Measurements from ENCODE around the gene PHLDA2. TPM values are rescaled to one million over a fixed set of nuclear protein-coding genes. Genes with fewer than 3 reads are reported as not detected.
"Not testable (repeated sequence)": the region's sequence is repeated elsewhere in the genome, so short reads cannot be mapped to it uniquely, and the experiment has no call there.

The PHLDA2 gene
- total and polyA plus RNA-seq, 3 experiments from 2014 or later, result 1.3 to 2.9 (median 2.1) TPM

DNA sequence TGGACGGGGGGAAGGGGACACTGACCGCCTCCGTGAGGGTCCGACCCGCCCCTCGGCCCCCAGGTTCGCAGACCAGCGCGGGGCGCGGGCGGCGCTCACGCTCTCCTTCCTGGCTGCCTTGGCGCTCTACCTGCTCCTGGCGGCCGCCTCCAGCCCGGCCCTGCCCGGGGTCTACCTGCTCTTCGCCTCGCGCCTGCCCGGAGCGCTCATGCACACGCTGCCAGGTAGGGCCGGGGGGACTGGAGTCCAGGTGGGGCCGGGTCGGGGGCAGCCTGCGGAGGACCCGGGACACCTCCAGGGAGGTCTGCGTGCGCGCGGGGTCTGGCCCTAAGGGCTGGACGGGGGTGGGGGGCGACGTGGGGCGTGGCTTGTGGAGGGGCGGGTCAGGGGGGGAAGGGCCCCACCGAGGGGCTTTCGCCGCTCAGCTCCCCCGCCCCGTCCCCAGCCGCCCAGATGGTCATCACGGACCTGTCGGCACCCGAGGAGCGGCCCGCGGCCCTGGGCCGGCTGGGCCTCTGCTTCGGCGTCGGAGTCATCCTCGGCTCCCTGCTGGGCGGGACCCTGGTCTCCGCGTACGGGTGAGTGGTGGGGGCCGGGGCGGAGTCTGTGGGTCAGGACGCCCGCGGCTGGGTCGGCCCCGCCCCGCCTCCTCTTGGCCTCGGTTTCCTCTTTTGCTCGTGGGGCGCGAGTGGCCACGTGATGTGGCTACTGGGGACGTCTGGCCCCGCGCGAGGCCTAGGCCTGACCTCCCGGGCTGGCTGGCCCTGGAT is 19.9 kb downstream of the PHLDA2 start:
- ChIA-PET CTCF (interaction anchor here (0.8 to 2.0 kb wide), 2 partner anchors 17 to 379 kb away, joined by 3 to 6 read pairs; no protein-coding TSS in a partner anchor), POLR2A (no interaction called here)
- no peak overlapping the region for H3K27ac ChIP-seq (ENCODE audit: low read depth, low read length)
- no peak overlapping the region for H3K4me3 Mint-ChIP-seq
- peaks cover 15 to 23% (median 17%) of the 10 kb centered on the region in 3 donors for H3K4me1 Mint-ChIP-seq
- H3K36me3 ChIP-seq (ENCODE audit: insufficient read depth, low read length), result no peaks in the 10 kb centered on the region
- H3K4me3 ChIP-seq (ENCODE audit: low read length), result no peak overlapping the region
- no peaks in the 10 kb centered on the region for H3K9me3 Mint-ChIP-seq
- H3K36me3 Mint-ChIP-seq, result peaks cover 7 to 15% (median 14%) of the 10 kb centered on the region in 3 donors
- no peaks in the 10 kb centered on the region for H3K9me3 ChIP-seq (ENCODE audit: low read length)
- H3K27me3 ChIP-seq (ENCODE audit: insufficient read depth, low read length, poor library complexity, severe bottlenecking), result no peaks in the 10 kb centered on the region
- peaks cover 10% of the 10 kb centered on the region for H3K4me1 ChIP-seq (ENCODE audit: insufficient read depth, low read length)
- H3K27me3 Mint-ChIP-seq, result peaks cover 0 to 1% of the 10 kb centered on the region in 2 donors
- H3K27ac Mint-ChIP-seq, result no peak overlapping the region
- DNase-seq, result no peak

- Histone ChIP-seq H3K36me3 (ENCODE audit: insufficient read depth, low read length) (no peaks in the 10 kb centered on the region), H3K9me3 (ENCODE audit: low read length) (no peaks in the 10 kb centered on the region), H3K4me1 (ENCODE audit: insufficient read depth, low read length) (peaks cover 5% of the 10 kb centered on the region), H3K4me3 (ENCODE audit: low read length) (no peak overlapping the region), H3K27ac (ENCODE audit: low read depth, low read length) (no peak overlapping the region), H3K27me3 (ENCODE audit: insufficient read depth, low read length, poor library complexity, severe bottlenecking) (no peaks in the 10 kb centered on the region)
- no peak overlapping the region for H3K4me3 Mint-ChIP-seq
- H3K27me3 Mint-ChIP-seq, result peaks cover 0 to 1% of the 10 kb centered on the region in 2 donors
- no peak for DNase-seq
- H3K27ac Mint-ChIP-seq, result no peak overlapping the region
- ChIA-PET CTCF (no interaction called here), POLR2A (no interaction called here)
- H3K4me1 Mint-ChIP-seq, result peaks cover 10 to 19% (median 12%) of the 10 kb centered on the region in 3 donors
- peaks cover 7 to 15% (median 14%) of the 10 kb centered on the region in 3 donors for H3K36me3 Mint-ChIP-seq
- no peaks in the 10 kb centered on the region for H3K9me3 Mint-ChIP-seq
These were observed 21.1 kb downstream of the PHLDA2 start for GRCh38 chr11:2908130-2908529.

DNA sequence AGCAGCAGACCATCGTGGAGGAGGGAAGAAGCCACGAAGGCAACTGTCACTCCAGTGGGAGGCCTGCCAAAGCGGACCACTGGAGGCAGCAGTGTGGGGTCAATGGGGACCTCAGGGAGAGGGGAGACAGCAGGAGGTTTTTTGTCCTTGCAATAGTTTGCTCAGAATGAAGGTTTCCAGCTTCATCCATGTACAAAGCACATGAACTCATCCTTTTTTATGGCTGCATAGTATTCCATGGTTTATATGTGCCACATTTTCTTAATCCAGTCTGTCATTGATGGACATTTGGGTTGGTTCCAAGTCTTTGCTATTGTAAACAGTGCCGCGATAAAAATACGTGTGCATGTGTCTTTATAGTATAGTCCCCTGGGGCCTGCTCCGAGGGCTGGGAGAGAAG is 23.9 kb downstream of the PHLDA2 start:
- H3K27ac Mint-ChIP-seq; H3K9me3 ChIP-seq (ENCODE audit: low read length): not testable (repeated sequence)
- peaks cover 15 to 31% (median 18%) of the 10 kb centered on the region in 3 donors for H3K4me1 Mint-ChIP-seq

GRCh38 chr11:2904153-2905052 is 24.8 kb downstream of the PHLDA2 start:
- CTCF ChIA-PET, result interaction anchor here (0.9 to 3.5 kb wide), 7 partner anchors 11 to 371 kb away, joined by 3 to 21 read pairs (median 4); partner anchors contain the start of gene PHLDA2
- Mint-ChIP-seq H3K9me3 (no peaks in the 10 kb centered on the region), H3K4me1 (peaks cover 23 to 39% (median 26%) of the 10 kb centered on the region in 3 donors), H3K27ac (no peak overlapping the region), H3K4me3 (peak overlapping the region in 1 of 7 donors; percentile 89), H3K27me3 (peaks cover 0 to 1% of the 10 kb centered on the region in 2 donors), H3K36me3 (peaks cover 7 to 15% (median 14%) of the 10 kb centered on the region in 3 donors)
- peaks cover 25% of the 10 kb centered on the region for H3K4me1 ChIP-seq (ENCODE audit: insufficient read depth, low read length)
- POLR2A ChIA-PET, result no interaction called here
- no peaks in the 10 kb centered on the region for H3K27me3 ChIP-seq (ENCODE audit: insufficient read depth, low read length, poor library complexity, severe bottlenecking)
- no peaks in the 10 kb centered on the region for H3K9me3 ChIP-seq (ENCODE audit: low read length)
- no peak for DNase-seq
- no peaks in the 10 kb centered on the region for H3K36me3 ChIP-seq (ENCODE audit: insufficient read depth, low read length)
- no peak overlapping the region for H3K27ac ChIP-seq (ENCODE audit: low read depth, low read length)
- no peak overlapping the region for H3K4me3 ChIP-seq (ENCODE audit: low read length)

More for the DNA sequence above, 23.9 kb downstream of the PHLDA2 start:
- peaks cover 7 to 15% (median 14%) of the 10 kb centered on the region in 3 donors for H3K36me3 Mint-ChIP-seq
- CTCF ChIA-PET, result interaction anchor here (0.9 to 1.5 kb wide), 4 partner anchors 12 to 372 kb away, joined by 3 to 4 read pairs (median 4); no protein-coding TSS in a partner anchor
- H3K4me3 Mint-ChIP-seq; H3K9me3 Mint-ChIP-seq; DNase-seq; H3K27me3 ChIP-seq (ENCODE audit: insufficient read depth, low read length, poor library complexity, severe bottlenecking); H3K4me3 ChIP-seq (ENCODE audit: low read length); H3K27me3 Mint-ChIP-seq; H3K27ac ChIP-seq (ENCODE audit: low read depth, low read length); H3K36me3 ChIP-seq (ENCODE audit: insufficient read depth, low read length): not testable (repeated sequence)
- POLR2A ChIA-PET, result interaction anchor here (0.6 kb wide), 1 partner anchor 1586 kb away, joined by 6 read pairs; no protein-coding TSS in a partner anchor
- H3K4me1 ChIP-seq (ENCODE audit: insufficient read depth, low read length), result peaks cover 17% of the 10 kb centered on the region

DNA sequence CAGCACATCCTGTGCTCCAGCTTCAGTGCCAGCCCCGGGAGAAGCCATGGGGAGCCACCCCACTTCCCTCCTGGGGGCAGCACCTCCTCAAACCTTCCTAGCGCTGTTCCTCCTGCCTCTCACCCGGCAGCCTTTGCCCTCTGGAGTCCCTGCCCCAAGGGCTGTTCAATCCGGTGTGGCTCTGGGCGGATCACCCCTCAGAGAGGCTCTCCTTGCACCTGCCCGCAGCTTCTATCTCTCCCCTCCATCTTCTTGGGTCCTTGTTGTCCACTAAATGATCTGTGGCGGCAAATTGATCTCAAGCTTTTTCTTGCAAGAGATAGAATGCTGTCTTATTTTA is 25.6 kb downstream of the PHLDA2 start:
- ChIA-PET POLR2A (no interaction called here), CTCF (interaction anchor here (1.1 to 3.5 kb wide), 4 partner anchors 10 to 372 kb away, joined by 3 to 21 read pairs (median 10); partner anchors contain the start of gene PHLDA2)
- Mint-ChIP-seq H3K4me3 (peak overlapping the region; percentile 38 to 92 (median 80)), H3K27ac (peak overlapping the region in 4 of 8 donors; percentile 8 to 78 (median 45)), H3K4me1 (peaks cover 30 to 47% (median 33%) of the 10 kb centered on the region in 3 donors), H3K27me3 (peaks cover 0 to 1% of the 10 kb centered on the region in 2 donors), H3K36me3 (peaks cover 7 to 15% (median 14%) of the 10 kb centered on the region in 3 donors), H3K9me3 (no peaks in the 10 kb centered on the region)
- Histone ChIP-seq H3K27me3 (ENCODE audit: insufficient read depth, low read length, poor library complexity, severe bottlenecking) (no peaks in the 10 kb centered on the region), H3K36me3 (ENCODE audit: insufficient read depth, low read length) (no peaks in the 10 kb centered on the region), H3K9me3 (ENCODE audit: low read length) (no peaks in the 10 kb centered on the region), H3K27ac (ENCODE audit: low read depth, low read length) (no peak overlapping the region), H3K4me1 (ENCODE audit: insufficient read depth, low read length) (peaks cover 32% of the 10 kb centered on the region), H3K4me3 (ENCODE audit: low read length) (no peak overlapping the region)
- no peak for DNase-seq

- Mint-ChIP-seq H3K27me3 (peaks cover 0 to 1% of the 10 kb centered on the region in 2 donors), H3K4me1 (peaks cover 37 to 53% (median 40%) of the 10 kb centered on the region in 3 donors), H3K4me3 (peak overlapping the region; percentile 68 to 92 (median 80)), H3K27ac (peak overlapping the region in 5 of 8 donors; percentile 32 to 66 (median 46)), H3K36me3 (peaks cover 7 to 15% (median 14%) of the 10 kb centered on the region in 3 donors), H3K9me3 (no peaks in the 10 kb centered on the region)
- peaks cover 38% of the 10 kb centered on the region for H3K4me1 ChIP-seq (ENCODE audit: insufficient read depth, low read length)
- CTCF ChIA-PET, result interaction anchor here (0.9 to 3.5 kb wide), 9 partner anchors 10 to 372 kb away, joined by 3 to 21 read pairs (median 5); partner anchors contain the start of gene PHLDA2
- peak overlapping the region; percentile 71 for H3K4me3 ChIP-seq (ENCODE audit: low read length)
- H3K9me3 ChIP-seq (ENCODE audit: low read length), result no peaks in the 10 kb centered on the region
- POLR2A ChIA-PET, result interaction anchor here (1.2 to 1.7 kb wide), 3 partner anchors 10 to 89 kb away, joined by 3 to 6 read pairs (median 5); partner anchors contain the start of gene NAP1L4
- H3K27ac ChIP-seq (ENCODE audit: low read depth, low read length), result peak overlapping the region; percentile 65
- no peaks in the 10 kb centered on the region for H3K36me3 ChIP-seq (ENCODE audit: insufficient read depth, low read length)
- no peak for DNase-seq
- no peaks in the 10 kb centered on the region for H3K27me3 ChIP-seq (ENCODE audit: insufficient read depth, low read length, poor library complexity, severe bottlenecking)
These were observed 26.2 kb downstream of the PHLDA2 start for GRCh38 chr11:2902784-2903671.
